Anterior cingulate cortex (tissue), 58 donors: ENCODE measurements around the gene ZDHHC1.

Source experiments
- DNase-seq, 58 donors: peaks; one replicate each; lab custom pipeline; 2025; lab: John Stamatoyannopoulos, UW

Gene ZDHHC1

GRCh38 chr16:67415872-67416793 is at the start of gene ZDHHC1:
ZDHHC1 (minus strand) TSS chr16:67416477; CDS start chr16:67407775, 8,702 bp downstream.
- peak in 52 of 58 donors; percentile 26 to 80 (median 58) for DNase-seq

GRCh38 chr16:67464565-67464964 is 48.3 kb upstream of the ZDHHC1 start:
- DNase-seq, result peak in 28 of 58 donors; percentile 13 to 81 (median 38)

- DNase-seq, result no peak
Observed at GRCh38 chr16:67463691-67464090, 47.4 kb upstream of the ZDHHC1 start.

- DNase-seq, result no peak
Observed at GRCh38 chr16:67463059-67463458, 46.8 kb upstream of the ZDHHC1 start.

GRCh38 chr16:67462279-67462655 is 46.0 kb upstream of the ZDHHC1 start:
- no peak for DNase-seq

- no peak for DNase-seq
Observed at GRCh38 chr16:67461600-67462278, 45.5 kb upstream of the ZDHHC1 start.

- no peak for DNase-seq
Observed at GRCh38 chr16:67460961-67461360, 44.7 kb upstream of the ZDHHC1 start.

GRCh38 chr16:67460168-67460567 is 43.9 kb upstream of the ZDHHC1 start:
- no peak for DNase-seq

GRCh38 chr16:67459861-67460150 is 43.5 kb upstream of the ZDHHC1 start:
- peak in 3 of 58 donors; percentile 53 to 74 (median 54) for DNase-seq

- DNase-seq, result peak in 27 of 58 donors; percentile 10 to 74 (median 37)
Observed at GRCh38 chr16:67459066-67459860, 43.0 kb upstream of the ZDHHC1 start.

- no peak for DNase-seq
Observed at GRCh38 chr16:67458121-67458641, 41.9 kb upstream of the ZDHHC1 start.

GRCh38 chr16:67457611-67458010 is 41.3 kb upstream of the ZDHHC1 start:
- DNase-seq, result no peak

- DNase-seq, result peak in 29 of 58 donors; percentile 12 to 63 (median 32)
Observed at GRCh38 chr16:67456391-67457081, 40.3 kb upstream of the ZDHHC1 start.

- no peak for DNase-seq
Observed at GRCh38 chr16:67454852-67455251, 38.6 kb upstream of the ZDHHC1 start.

GRCh38 chr16:67454104-67454503 is 37.8 kb upstream of the ZDHHC1 start:
- no peak for DNase-seq

GRCh38 chr16:67451704-67452435 is 35.6 kb upstream of the ZDHHC1 start:
- DNase-seq, result no peak

- peak in 18 of 58 donors; percentile 6 to 53 (median 27) for DNase-seq
Observed at GRCh38 chr16:67451061-67451703, 34.9 kb upstream of the ZDHHC1 start.

- DNase-seq, result no peak
Observed at GRCh38 chr16:67449739-67450138, 33.5 kb upstream of the ZDHHC1 start.

- peak in 1 of 58 donors; percentile 16 for DNase-seq
Observed at GRCh38 chr16:67449336-67449735, 33.1 kb upstream of the ZDHHC1 start.
